Astrocyte (in vitro differentiated cells and primary cell): ENCODE measurements around the gene DNAJC12. TPM values are rescaled to one million over a fixed set of nuclear protein-coding genes. Genes with fewer than 3 reads are reported as not detected.

Source experiments
- DNase-seq: peaks from one replicate; pipeline ENCODE4 v3.0.0-alpha.2; 2010; ENCODE audit warnings: low read depth
- FAIRE-seq: peaks from 2 replicates; lab custom pipeline; 2011; peaks lifted over from hg19 to GRCh38; lab: Jason Lieb, UNC
- H2AFZ ChIP-seq: 2 replicates; pipeline ENCODE4 v1.6.0; 2012; ENCODE audit warnings: low read depth, low read length, inconsistent platforms
- H3K27ac ChIP-seq: 2 replicates; pipeline ENCODE4 v1.5.1; 2011; ENCODE audit warnings: low read depth, low read length, inconsistent platforms
- H3K27me3 ChIP-seq: 2 replicates; pipeline ENCODE4 v1.6.0; 2011; ENCODE audit warnings: low read length, inconsistent platforms; ENCODE audit not compliant: insufficient read depth
- H3K36me3 ChIP-seq: 2 replicates; pipeline ENCODE4 v1.5.1; 2011; ENCODE audit warnings: low read length, inconsistent platforms; ENCODE audit not compliant: insufficient read depth
- H3K4me1 ChIP-seq: 2 replicates; pipeline ENCODE4 v1.5.1; 2011; ENCODE audit warnings: low read length, inconsistent platforms; ENCODE audit not compliant: insufficient read depth
- H3K4me2 ChIP-seq: 2 replicates; pipeline ENCODE4 v1.6.0; 2012; ENCODE audit warnings: low read length, inconsistent platforms
- H3K4me3 ChIP-seq: 2 replicates; pipeline ENCODE4 v1.5.1; 2011; ENCODE audit warnings: low read depth, mild to moderate bottlenecking, low read length, inconsistent platforms; ENCODE audit not compliant: insufficient read depth
- H3K79me2 ChIP-seq: 2 replicates; pipeline ENCODE4 v1.6.0; 2012; ENCODE audit warnings: mild to moderate bottlenecking, low read length, inconsistent platforms; ENCODE audit not compliant: insufficient read depth
- H3K9ac ChIP-seq: 2 replicates; pipeline ENCODE4 v1.6.0; 2012; ENCODE audit warnings: mild to moderate bottlenecking, low read length, inconsistent platforms
- H3K9me3 ChIP-seq: 2 replicates; pipeline ENCODE4 v1.5.1; 2012; ENCODE audit warnings: low read depth, mild to moderate bottlenecking, low read length, inconsistent platforms; ENCODE audit not compliant: insufficient read depth
- H4K20me1 ChIP-seq: 2 replicates; pipeline ENCODE4 v1.6.0; 2012; ENCODE audit warnings: low read length, inconsistent platforms; ENCODE audit not compliant: insufficient read depth
- H3K27ac Mint-ChIP-seq: one replicate; pipeline ENCODE4 v1.8.0; 2021; ENCODE audit warnings: mild to moderate bottlenecking, mixed read lengths; ENCODE audit not compliant: unreplicated experiment
- H3K27me3 Mint-ChIP-seq: one replicate; pipeline ENCODE4 v1.8.0; 2021; ENCODE audit warnings: low read depth, mixed read lengths; ENCODE audit not compliant: unreplicated experiment
- H3K36me3 Mint-ChIP-seq: one replicate; pipeline ENCODE4 v1.8.0; 2021; ENCODE audit warnings: low read depth, mixed read lengths; ENCODE audit not compliant: unreplicated experiment
- H3K4me1 Mint-ChIP-seq: one replicate; pipeline ENCODE4 v1.8.0; 2021; ENCODE audit warnings: low read depth, mixed read lengths; ENCODE audit not compliant: unreplicated experiment
- H3K4me3 Mint-ChIP-seq: one replicate; pipeline ENCODE4 v1.8.0; 2021; ENCODE audit warnings: mild to moderate bottlenecking, moderate library complexity, mixed read lengths; ENCODE audit not compliant: unreplicated experiment
- H3K9me3 Mint-ChIP-seq: one replicate; pipeline ENCODE4 v1.8.0; 2021; ENCODE audit warnings: mild to moderate bottlenecking, mixed read lengths; ENCODE audit not compliant: unreplicated experiment
- CTCF ChIP-seq: IDR thresholded peaks from 2 replicates; pipeline ENCODE4 v1.5.1; 2011; ENCODE audit warnings: low read depth, mild to moderate bottlenecking, inconsistent platforms, low read length, moderate library complexity; ENCODE audit not compliant: insufficient read depth
- EZH2 ChIP-seq: IDR thresholded peaks from 2 replicates; pipeline ENCODE4 v1.6.1; 2012; ENCODE audit warnings: mild to moderate bottlenecking, low read length, inconsistent platforms; ENCODE audit not compliant: insufficient read depth
- total RNA-seq: library from RNA; stranded (reverse); gene quantifications from 2 replicates; pipeline ENCODE4 v1.2.1, GENCODE V29; 2021

Gene DNAJC12
- total RNA-seq, 1 donor from 2014 or later, result 2.1 TPM

GRCh38 chr10:67783606-67784294, 54.2 kb downstream of the DNAJC12 start:
- no peak for FAIRE-seq
- H2AFZ ChIP-seq, result no peak overlapping the region
- no peaks in the 10 kb centered on the region for H3K9me3 ChIP-seq
- TF ChIP-seq EZH2 (no peak), CTCF (no peak)
- H3K27me3 ChIP-seq, result no peaks in the 10 kb centered on the region
- Mint-ChIP-seq H3K27me3 (peaks cover 5% of the 10 kb centered on the region), H3K4me1 (peaks cover 1% of the 10 kb centered on the region), H3K4me3 (no peak overlapping the region), H3K27ac (no peak overlapping the region), H3K9me3 (no peaks in the 10 kb centered on the region), H3K36me3 (no peaks in the 10 kb centered on the region)
- H3K79me2 ChIP-seq, result no peaks in the 10 kb centered on the region
- H3K36me3 ChIP-seq, result no peaks in the 10 kb centered on the region
- no peaks in the 10 kb centered on the region for H3K4me1 ChIP-seq
- H3K9ac ChIP-seq, result no peak overlapping the region
- H3K4me2 ChIP-seq, result no peak overlapping the region
- H3K4me3 ChIP-seq, result no peak overlapping the region
- DNase-seq, result no peak
- H4K20me1 ChIP-seq, result no peaks in the 10 kb centered on the region
- no peak overlapping the region for H3K27ac ChIP-seq

- no peak for DNase-seq
- no peak for FAIRE-seq
- H3K4me3 Mint-ChIP-seq, result no peak overlapping the region
Measured at GRCh38 chr10:67782530-67782929, 55.5 kb downstream of the DNAJC12 start.

More at GRCh38 chr10:67782530-67782929, 55.5 kb downstream of the DNAJC12 start:
- no peak overlapping the region for H3K4me2 ChIP-seq
- H3K27me3 Mint-ChIP-seq, result peaks cover 5% of the 10 kb centered on the region
- H3K79me2 ChIP-seq, result no peaks in the 10 kb centered on the region
- no peaks in the 10 kb centered on the region for H3K36me3 ChIP-seq
- H2AFZ ChIP-seq, result no peak overlapping the region
- no peak overlapping the region for H3K9ac ChIP-seq
- no peak overlapping the region for H3K4me3 ChIP-seq
- H3K27me3 ChIP-seq, result no peaks in the 10 kb centered on the region
- H3K36me3 Mint-ChIP-seq, result no peaks in the 10 kb centered on the region
- no peaks in the 10 kb centered on the region for H3K9me3 ChIP-seq
- no peaks in the 10 kb centered on the region for H3K4me1 ChIP-seq
- TF ChIP-seq CTCF (no peak), EZH2 (no peak)
- H3K4me1 Mint-ChIP-seq, result no peaks in the 10 kb centered on the region
- H3K27ac ChIP-seq, result no peak overlapping the region
- H4K20me1 ChIP-seq, result no peaks in the 10 kb centered on the region
- no peak overlapping the region for H3K27ac Mint-ChIP-seq
- H3K9me3 Mint-ChIP-seq, result no peaks in the 10 kb centered on the region
